GM12878 (cell line): ENCODE data around the gene TAS2R38. TPM values are rescaled to one million over a fixed set of nuclear protein-coding genes. Genes with fewer than 3 reads are reported as not detected.

Experiments
- ATAC-seq: fragments of 200-7000 bp; cut with Tn5 transposase; 3 replicates; pipeline ENCODE4 v1.9.1; 2020; ENCODE audit warnings: mild to moderate bottlenecking, moderate library complexity
- BruUV-seq: library from RNA; stranded (reverse); fragments of 400-500 nt; replicated peaks from 2 replicates; lab custom pipeline; 2021; lab: Mats Ljungman, UMichigan
- CTCF ChIA-PET: fragments of 300-600 bp; sonication (Branson Sonifier 250); formaldehyde crosslinking; extraction: SDS; loops from one replicate; lab custom pipeline; 2021; ENCODE audit warnings: inconsistent platforms; lab: Yijun Ruan, JAX
- POLR2A ChIA-PET: fragments of 350-600 bp; formaldehyde crosslinking; extraction: SDS; loops from one replicate; lab custom pipeline; 2021; ENCODE audit warnings: inconsistent platforms; lab: Charles Lee
- RAD21 ChIA-PET: fragments of 300-600 bp; sonication (Branson Sonifier 250); formaldehyde crosslinking; loops from one replicate; lab custom pipeline; 2023; ENCODE audit warnings: antibody characterized with exemption; ENCODE audit not compliant: unreplicated experiment; lab: Charles Lee
- SMC1A ChIA-PET: fragments of 300-600 bp; sonication (Branson Sonifier 250); formaldehyde crosslinking; loops from one replicate; lab custom pipeline; 2023; ENCODE audit not compliant: unreplicated experiment, uncharacterized antibody; lab: Charles Lee
- DNase-seq: peaks from one replicate; pipeline ENCODE4 v3.0.0-alpha.2; 2011; ENCODE audit warnings: low read depth, low spot score
- FAIRE-seq: peaks from 3 replicates; lab custom pipeline; 2011; peaks lifted over from hg19 to GRCh38; lab: Jason Lieb, UNC
- H2AFZ ChIP-seq: 2 replicates; pipeline ENCODE4 v1.6.0; 2011; ENCODE audit warnings: low read depth, low read length, control low read depth; ENCODE audit not compliant: control insufficient read depth
- H3K27ac ChIP-seq: 2 replicates; pipeline ENCODE4 v1.5.1; 2011; ENCODE audit warnings: control low read depth; ENCODE audit not compliant: control insufficient read depth, insufficient read depth
- H3K27me3 ChIP-seq, 2 experiments: replicated peaks in 1 of 2; 2 replicates each; pipeline versions ENCODE4 v1.6.0 to v1.6.1; 2011; ENCODE audit warnings: low read length in 1 of 2; ENCODE audit not compliant: control insufficient read depth in 2 of 2, insufficient read depth in 2 of 2
- H3K36me3 ChIP-seq, 2 experiments: 2 replicates each; pipeline ENCODE4 v1.5.1; 2011; ENCODE audit warnings: low read length in 1 of 2; ENCODE audit not compliant: control insufficient read depth in 2 of 2, insufficient read depth in 2 of 2
- H3K4me1 ChIP-seq: 2 replicates; pipeline ENCODE4 v1.6.1; 2011; ENCODE audit warnings: mild to moderate bottlenecking, low read length, moderate library complexity, mixed read lengths; ENCODE audit not compliant: control insufficient read depth, insufficient read depth
- H3K4me2 ChIP-seq: 2 replicates; pipeline ENCODE4 v1.6.0; 2011; ENCODE audit warnings: control low read depth; ENCODE audit not compliant: control insufficient read depth, insufficient read depth
- H3K4me3 ChIP-seq: fragments of 200-600 bp; sonication (generic); 2 replicates; pipeline ENCODE4 v1.5.1; 2016
- H3K79me2 ChIP-seq: 2 replicates; pipeline ENCODE4 v1.6.0; 2011; ENCODE audit warnings: low read length; ENCODE audit not compliant: control insufficient read depth, insufficient read depth
- H3K9ac ChIP-seq: 2 replicates; pipeline ENCODE4 v1.8.0; 2011; ENCODE audit warnings: low read length, control low read depth, mixed read lengths; ENCODE audit not compliant: control insufficient read depth, insufficient read depth
- H3K9me3 ChIP-seq: replicated peaks from 3 replicates; pipeline ENCODE4 v1.5.1; 2011; ENCODE audit warnings: mild to moderate bottlenecking, low read length; ENCODE audit not compliant: control insufficient read depth, insufficient read depth
- H4K20me1 ChIP-seq: 2 replicates; pipeline ENCODE4 v1.6.0; 2011; ENCODE audit not compliant: control insufficient read depth, insufficient read depth
- EP300 ChIP-seq, 2 experiments: fragments of 150-350 bp in 1 of 2; IDR thresholded peaks; 2 replicates each; pipeline ENCODE4 v1.6.1; 2011 to 2012; ENCODE audit warnings: low read depth in 2 of 2, low read length in 2 of 2, borderline replicate concordance in 1 of 2, improper control_type of control experiment in 1 of 2, inconsistent platforms in 1 of 2; ENCODE audit not compliant: control insufficient read depth in 1 of 2
- IRF3 ChIP-seq: fragments of 450-650 bp; IDR thresholded peaks from 2 replicates; pipeline ENCODE4 v1.6.1; 2014; ENCODE audit warnings: mild to moderate bottlenecking
- POU2F2 ChIP-seq: IDR thresholded peaks from 3 replicates; pipeline ENCODE4 v1.6.1; 2011; ENCODE audit warnings: low read depth, mild to moderate bottlenecking, low read length, borderline replicate concordance
- RAD51 ChIP-seq: fragments of 450-650 bp; IDR thresholded peaks from 2 replicates; pipeline ENCODE4 v1.6.1; 2016; ENCODE audit warnings: moderate library complexity, mild to moderate bottlenecking, inconsistent platforms
- RUNX3 ChIP-seq: IDR thresholded peaks from 2 replicates; pipeline ENCODE4 v1.6.1; 2012; ENCODE audit warnings: low read length, inconsistent platforms
- USF2 ChIP-seq: IDR thresholded peaks from 2 replicates; pipeline ENCODE4 v1.6.1; 2011; ENCODE audit warnings: low read depth, low read length, improper control_type of control experiment, borderline replicate concordance
- WGBS: methylation state at CpG from one replicate; pipeline ENCODE4 v1.1.6; 2016; ENCODE audit warnings: low lambda C conversion rate; ENCODE audit not compliant: insufficient replicate concordance, insufficient coverage; ENCODE audit errors: missing lambda C conversion rate; 5-methylcytosine and 5-hydroxymethylcytosine counted together
- in situ Hi-C: fragments of 300-500 bp; cut with MboI; formaldehyde crosslinking; loops from 9 replicates; pipeline ENCODE4 v1.14.3; 2018; ENCODE audit warnings: mixed read lengths
- intact Hi-C: fragments of 100-400 bp; cut with micrococcal nuclease; formaldehyde crosslinking; loops from one replicate; pipeline ENCODE4 v1.14.2; 2022; ENCODE audit not compliant: unreplicated experiment
- polyA plus RNA-seq, 11 experiments: library from polyadenylated mRNA; depleted of rRNA in 4 of 11; unstranded in 6 of 11; stranded (reverse) in 5 of 11; fragments of >200 nt; fragmentation: Nextera tagmentation in 4 of 11; fragmentation: Illumina TruSeq in 1 of 11; extraction: Ambion mirVana in 4 of 11; extraction: Trizol in 1 of 11; gene quantifications; 1 replicate in 1 of 11; 2 replicates in 10 of 11; pipeline versions ENCODE4 v1.2.1 to v1.2.3, GENCODE V29; 2011 to 2016; ENCODE audit warnings: inconsistent platforms in 2 of 11, missing spikeins in 2 of 11, low read depth in 1 of 11
- total RNA-seq, 4 experiments: library from RNA; depleted of rRNA in 3 of 4; stranded (reverse); fragments of >200 nt in 3 of 4; fragmentation: Illumina TruSeq in 1 of 4; extraction: Trizol in 1 of 4; gene quantifications; 2 replicates each; pipeline versions ENCODE4 v1.2.1 to v1.2.3, GENCODE V29; 2013 to 2021

TAS2R38 gene
- total and polyA plus RNA-seq, 10 of the 15 experiments (the other 5 are each of a cell fraction or from before 2014, with no cell fraction given), result not detected

- H3K9ac ChIP-seq, result no peak overlapping the region
- H3K9me3 ChIP-seq, result no peaks in the 10 kb centered on the region
- no peak overlapping the region for H3K4me2 ChIP-seq
- POLR2A ChIA-PET, result no interaction called here
- DNase-seq, result no peak
- no peak overlapping the region for H3K27ac ChIP-seq
- no peaks in the 10 kb centered on the region for H4K20me1 ChIP-seq
- H3K79me2 ChIP-seq, result no peaks in the 10 kb centered on the region
- no peaks in the 10 kb centered on the region for H3K4me1 ChIP-seq
- H3K27me3 ChIP-seq, result no peaks in the 10 kb centered on the region
- intact Hi-C loops (no loop called here), in situ Hi-C loops (loop anchor here (10.0 kb wide), 1 partner anchor 325 kb away; no protein-coding TSS in a partner anchor)
- H3K4me3 ChIP-seq, result no peak overlapping the region
- TF ChIP-seq RUNX3, result no peak
- TF ChIP-seq IRF3, result no peak
- no peak for TF ChIP-seq POU2F2
- TF ChIP-seq RAD51, result no peak
- TF ChIP-seq EP300 (IDR thresholded peaks at IDR 0.05; ENCODE audit: borderline replicate concordance in 1 of 2, control insufficient read depth in 1 of 2, low read depth in 2 of 2, low read length in 2 of 2), result no peak
- no peak for TF ChIP-seq USF2
- H3K36me3 ChIP-seq, result no peaks in the 10 kb centered on the region
- CTCF ChIA-PET, result no interaction called here
- SMC1A ChIA-PET, result no interaction called here
- WGBS, result 6% methylated on average over 2 of the region's 2 CpGs
- no peak overlapping the region for H2AFZ ChIP-seq
- no peak for ATAC-seq
- RAD21 ChIA-PET, result no interaction called here
- FAIRE-seq, result no peak
- no TSS peak for BruUV-seq
These were observed 6.0 kb upstream of the TAS2R38 start for GRCh38 chr7:141979568-141979967.
